Stimulated activated CD8-positive, alpha-beta memory T cell treated with anti-CD3 and anti-CD28 coated beads, Interleukin-12 subunit alpha, Interleukin-12 subunit beta, amount 100 ng/mL, for 24 hours (primary cell): ENCODE results near the gene MICAL2.

ENCODE experiments used
- DNase-seq: peaks from one replicate; pipeline ENCODE4 v3.0.0-alpha.2; 2020; ENCODE audit errors: extremely low read depth

The MICAL2 gene

DNA sequence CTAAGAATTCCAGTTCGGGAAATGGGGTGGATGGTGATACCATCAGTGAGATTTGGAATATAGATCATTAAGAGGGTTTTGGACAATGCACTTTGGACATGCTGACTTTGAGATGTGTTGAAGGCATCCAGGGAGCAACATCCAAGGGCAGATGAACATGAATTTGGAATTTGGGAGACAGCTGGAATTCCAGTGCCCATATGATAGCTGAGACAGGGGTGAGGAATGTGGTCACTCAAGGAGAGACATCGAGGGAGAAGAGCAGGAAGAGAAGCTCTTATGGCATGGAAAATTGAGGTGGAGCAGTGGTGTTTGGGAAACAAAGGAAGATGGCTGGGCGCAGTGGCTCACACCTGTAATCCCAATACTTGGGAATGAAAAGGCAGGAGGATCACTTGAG lies 11.8 kb upstream of the MICAL2 start:
- no peak for DNase-seq

GRCh38 chr11:12099132-12099873 lies 11.1 kb upstream of the MICAL2 start:
- no peak for DNase-seq

DNA sequence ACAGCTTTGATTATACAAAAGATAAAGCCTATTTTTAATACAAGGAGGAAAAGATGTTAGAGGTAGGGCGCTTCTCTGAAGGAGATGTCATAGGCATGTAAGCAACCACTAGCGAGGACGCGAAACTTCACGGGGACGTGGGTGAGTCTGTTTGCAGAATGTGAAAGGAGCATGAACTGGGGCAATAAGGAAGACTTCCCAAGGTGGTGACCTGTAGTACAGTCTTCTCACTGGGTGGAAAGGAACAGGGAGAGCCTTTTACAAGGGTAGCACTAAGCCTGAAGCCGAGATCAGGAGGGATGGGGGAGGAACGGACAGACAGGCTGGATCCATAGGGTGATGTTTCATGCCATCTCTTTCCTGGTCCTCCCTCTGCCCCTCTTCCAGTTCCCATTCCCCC lies 10.0 kb upstream of the MICAL2 start:
- no peak for DNase-seq

GRCh38 chr11:12100841-12101242 lies 9.5 kb upstream of the MICAL2 start:
- DNase-seq = no peak

- DNase-seq = no peak
These were observed 9.1 kb upstream of the MICAL2 start for GRCh38 chr11:12101318-12101717.

DNA sequence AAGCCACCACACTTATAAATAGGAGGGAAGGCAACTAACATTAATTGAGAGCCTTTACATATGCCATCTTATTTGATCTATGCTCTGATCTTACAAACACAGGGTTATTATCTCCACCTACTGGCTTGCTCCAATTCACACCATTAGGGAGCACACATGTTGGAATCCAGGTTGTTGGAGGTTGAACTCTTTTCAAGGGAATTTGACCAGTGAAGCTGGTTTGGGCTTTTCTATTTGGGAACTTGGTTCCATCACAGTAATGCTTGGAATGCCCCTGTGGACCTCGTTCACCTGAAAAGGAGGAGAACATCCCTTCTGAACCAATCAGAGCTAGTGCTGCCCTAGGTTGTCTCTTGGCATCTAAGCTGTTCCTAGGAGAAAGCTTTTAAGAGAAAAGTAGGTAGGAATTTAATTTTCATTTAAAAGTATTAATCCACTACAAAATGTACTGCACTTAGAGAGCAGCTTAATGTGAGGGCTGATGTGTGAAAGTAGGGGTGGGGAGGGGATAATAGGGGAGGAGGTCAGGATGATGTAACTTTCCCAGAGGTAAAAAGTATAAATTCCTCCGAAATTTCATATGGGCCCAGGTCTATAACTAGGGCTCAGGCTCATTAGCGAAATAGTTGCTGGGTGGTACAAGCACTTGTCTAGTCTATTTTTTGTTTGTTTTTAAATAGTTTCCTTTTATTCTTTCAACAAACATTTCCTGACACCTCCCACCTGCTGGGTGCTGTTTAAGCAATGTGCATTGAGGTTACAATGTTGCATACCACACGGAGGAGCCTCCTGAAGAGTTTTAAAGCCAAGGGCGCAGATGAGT lies 7.6 kb upstream of the MICAL2 start:
- no peak for DNase-seq

DNA sequence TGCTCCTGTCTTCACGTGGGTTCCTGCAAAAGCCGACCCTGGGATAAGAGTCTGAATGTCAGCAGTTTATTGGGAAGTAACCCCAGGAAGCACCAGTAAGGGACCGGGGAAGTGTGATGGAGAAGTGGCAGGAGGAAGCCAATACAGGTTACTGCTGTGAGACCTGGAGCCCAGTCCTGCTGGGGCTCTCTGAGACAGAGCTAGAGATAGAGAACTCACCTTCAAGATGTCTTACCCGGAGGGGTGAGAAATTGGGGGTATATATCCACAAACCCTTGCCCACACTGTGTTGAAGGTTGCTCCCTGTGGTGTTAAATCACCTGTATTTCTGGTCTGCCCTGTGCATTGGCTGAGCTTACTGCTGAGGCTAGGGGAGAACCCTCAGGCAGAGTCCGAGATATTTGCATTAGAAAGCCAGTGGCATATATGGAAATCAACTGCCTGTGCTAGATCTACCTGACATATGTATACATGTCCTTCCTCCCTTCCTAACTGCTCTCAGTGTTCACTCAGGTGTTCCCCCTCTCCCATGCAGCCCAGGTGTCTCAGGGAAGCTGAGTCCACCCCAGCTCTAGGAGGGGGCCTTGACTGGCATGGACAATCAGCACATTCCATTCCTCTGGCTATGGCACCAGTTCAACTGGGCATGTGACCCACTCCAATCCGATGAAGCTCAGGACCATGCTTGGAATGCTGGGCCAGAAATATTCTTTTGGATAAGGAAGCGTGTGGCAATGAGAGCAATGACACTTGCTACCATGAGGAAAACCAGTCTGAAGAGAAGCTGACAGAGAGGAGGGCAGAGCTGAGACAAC lies 6.8 kb upstream of the MICAL2 start:
- DNase-seq = no peak

- no peak for DNase-seq
These were observed 4.9 kb upstream of the MICAL2 start for GRCh38 chr11:12105471-12105870.

DNA sequence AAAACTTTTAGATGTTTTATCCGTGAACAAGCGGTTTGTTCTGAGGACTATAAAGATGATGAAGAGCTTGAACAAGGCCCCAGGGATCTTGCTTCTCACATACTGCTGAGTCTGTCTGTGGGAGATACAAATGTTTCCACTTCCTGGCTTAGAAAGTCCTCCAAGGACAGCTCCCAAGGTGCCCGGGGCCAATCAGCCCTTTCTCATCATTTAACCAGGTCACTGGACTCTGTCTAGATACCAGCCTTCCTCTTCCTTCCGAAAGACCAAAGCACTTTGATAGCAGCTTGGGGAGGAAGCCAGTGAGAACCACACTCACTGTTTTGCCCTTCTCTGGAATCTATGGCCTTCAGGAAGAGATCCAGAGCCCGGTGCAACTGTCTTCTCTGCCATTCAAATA lies 4.3 kb upstream of the MICAL2 start:
- no peak for DNase-seq

- DNase-seq = no peak
These were observed 3.9 kb upstream of the MICAL2 start for GRCh38 chr11:12106501-12106900.

DNA sequence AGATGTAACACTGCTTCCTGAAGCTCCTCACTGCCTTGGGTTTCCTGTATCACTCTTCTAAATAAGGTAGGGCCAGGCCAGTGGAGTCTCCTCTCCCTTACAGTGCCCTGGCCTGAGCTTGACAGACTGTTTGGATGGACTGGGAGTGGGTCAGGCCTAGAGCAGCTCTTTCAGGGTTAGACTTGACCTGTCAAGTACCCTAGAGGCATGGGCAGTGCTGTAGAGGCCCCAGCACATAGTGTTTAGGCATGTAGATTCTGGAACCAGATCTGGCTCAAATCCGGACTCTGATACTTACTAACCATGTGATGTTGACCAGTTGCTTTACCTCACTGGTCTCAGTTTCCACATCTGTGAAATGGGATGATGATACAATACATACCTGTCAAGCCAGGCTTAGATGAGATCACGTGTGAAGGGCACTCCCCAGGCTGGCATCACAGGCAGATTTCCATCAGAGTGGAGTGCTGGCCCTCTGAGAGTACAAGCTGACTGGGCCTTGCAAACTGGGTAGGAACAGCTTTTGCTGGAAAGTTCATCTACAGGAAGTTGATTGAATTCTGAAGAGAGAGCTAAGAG lies 1.4 kb upstream of the MICAL2 start:
- DNase-seq = no peak

DNA sequence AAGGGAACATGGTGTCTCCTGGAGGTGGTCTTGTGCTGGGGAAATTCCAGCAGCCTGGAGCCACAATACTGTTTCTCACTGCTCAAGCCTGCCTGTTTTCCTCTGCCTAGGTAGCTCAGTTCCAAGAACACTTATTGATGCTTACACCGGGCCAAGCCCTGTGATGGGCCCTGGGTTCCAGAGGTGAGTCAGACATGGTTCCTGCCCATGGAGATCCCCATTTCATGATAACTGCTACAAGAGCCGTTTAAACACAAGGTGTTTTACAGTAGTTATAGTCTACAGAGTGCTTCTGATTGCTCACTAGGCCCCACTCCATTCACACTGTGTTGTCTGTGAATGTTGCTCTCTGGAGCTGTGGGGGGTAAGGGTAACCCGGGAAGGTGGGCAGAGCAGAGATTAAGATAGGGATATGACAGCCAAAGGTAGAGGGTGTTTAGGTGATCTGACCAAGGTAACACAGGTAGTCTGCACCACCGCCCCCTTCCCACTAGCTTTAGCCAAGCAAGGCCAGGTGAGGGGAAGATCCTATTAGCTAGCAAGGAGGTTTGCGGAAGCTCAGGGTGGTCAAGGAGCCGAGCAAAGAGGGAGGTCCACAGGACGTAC lies 696 bp upstream of the MICAL2 start:
- DNase-seq = no peak

DNA sequence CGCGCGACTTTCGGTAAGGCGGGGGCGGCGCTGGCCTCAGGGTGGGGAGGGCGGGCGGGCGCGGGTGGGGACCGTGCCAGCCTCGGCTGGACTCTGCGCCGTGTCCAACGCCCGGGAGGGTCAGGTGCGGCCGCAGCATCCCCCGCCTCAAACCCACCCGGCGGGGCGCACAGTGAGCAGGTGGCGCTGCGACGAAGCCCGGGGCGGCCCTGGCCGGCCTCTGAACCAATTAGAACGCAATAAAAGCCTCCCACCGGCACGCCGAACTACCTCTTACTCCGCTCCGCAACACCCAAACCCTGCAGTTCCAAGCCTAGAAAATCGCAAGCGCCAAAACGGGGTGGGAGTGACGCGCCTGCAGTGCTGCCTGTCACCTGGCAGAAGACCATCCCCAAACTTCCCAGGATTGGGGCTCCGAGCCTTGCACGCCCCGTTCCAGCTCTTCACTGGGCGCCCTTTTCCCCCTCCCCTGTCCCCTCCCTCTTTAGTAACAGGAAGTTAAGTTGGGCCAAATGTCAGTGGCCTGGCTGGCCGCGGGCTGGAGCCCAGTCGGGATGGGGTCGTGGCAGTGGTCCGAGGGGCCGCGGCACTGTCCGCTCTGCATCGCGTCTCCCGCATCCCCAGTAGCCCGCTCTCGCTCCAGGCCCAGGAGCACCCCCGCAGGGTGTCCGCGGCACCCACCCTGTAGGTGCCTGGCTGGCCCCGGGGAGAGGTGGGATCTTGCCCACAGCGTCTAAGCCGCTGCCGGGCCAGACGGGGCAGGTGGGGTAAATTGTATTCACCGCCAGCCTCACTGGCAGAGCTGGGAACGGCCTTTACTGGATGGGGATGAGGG lies 541 bp downstream of the MICAL2 start:
- no peak for DNase-seq

DNA sequence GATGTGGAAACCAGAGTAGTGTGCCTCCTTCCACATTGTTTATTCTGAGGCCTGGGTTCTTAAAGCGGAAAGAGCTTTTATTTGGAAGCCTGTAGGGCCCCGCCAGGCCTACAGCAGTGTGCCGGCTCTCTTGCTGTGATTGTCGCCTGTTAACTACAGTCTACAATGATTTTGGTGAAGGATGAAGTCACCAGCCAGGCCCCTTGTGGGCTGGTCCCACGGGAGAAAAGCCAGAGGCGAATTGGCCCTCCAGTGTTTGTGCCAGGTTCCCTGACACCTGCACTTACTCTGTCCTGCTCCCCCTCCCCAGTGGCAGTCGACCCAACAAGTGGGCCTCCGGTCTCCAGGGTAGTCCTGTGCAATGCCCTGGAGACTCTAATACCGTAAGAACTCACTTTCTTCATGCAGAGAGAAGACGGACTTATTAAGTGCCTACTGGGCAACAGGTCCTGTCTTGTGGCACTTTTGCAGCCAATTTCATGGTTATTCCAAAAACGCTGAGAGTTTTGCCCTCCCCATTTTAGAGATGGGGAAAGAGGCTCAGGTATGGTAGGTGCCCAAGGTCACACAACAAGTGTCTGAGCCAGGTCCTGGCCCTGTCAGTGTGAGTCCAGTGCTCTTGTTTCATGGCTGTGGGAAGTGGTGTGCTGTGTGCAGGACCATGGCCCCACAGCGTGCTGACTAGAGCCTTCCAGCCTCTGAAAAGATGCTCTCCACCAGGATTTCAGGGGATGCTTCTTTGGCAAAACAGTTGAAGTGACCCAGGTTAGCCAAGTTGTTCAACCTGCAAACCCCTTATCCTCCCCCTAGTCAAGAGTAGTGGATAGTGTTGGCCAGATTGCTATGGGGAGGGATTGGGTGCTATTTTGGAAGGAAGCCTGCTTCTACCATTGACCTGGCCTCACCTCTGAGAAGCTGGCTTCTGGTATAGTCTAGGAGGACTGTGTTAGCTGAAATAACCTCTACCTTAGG lies 1.4 kb downstream of the MICAL2 start:
- no peak for DNase-seq

DNA sequence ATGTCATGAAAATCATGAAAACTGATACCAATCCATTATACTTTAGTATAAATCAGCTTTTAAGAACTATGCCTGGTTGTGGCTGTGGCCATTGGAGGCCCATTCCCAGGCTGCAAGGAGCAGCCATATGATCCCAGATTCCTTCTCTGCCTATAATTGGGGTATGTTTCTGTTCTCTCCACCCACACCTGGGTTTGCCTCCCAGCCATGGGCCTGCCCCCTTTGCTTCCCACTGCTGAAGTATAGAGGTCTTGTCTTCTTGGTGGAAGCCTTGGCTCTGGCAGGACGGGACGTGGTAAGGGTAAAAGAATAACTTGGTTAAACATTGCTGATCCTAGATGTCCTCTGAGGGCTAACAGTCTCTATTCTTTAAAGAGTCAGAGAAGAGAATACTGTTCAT lies 2.4 kb downstream of the MICAL2 start:
- DNase-seq = no peak

GRCh38 chr11:12113294-12113693 lies 2.9 kb downstream of the MICAL2 start:
- no peak for DNase-seq

DNA sequence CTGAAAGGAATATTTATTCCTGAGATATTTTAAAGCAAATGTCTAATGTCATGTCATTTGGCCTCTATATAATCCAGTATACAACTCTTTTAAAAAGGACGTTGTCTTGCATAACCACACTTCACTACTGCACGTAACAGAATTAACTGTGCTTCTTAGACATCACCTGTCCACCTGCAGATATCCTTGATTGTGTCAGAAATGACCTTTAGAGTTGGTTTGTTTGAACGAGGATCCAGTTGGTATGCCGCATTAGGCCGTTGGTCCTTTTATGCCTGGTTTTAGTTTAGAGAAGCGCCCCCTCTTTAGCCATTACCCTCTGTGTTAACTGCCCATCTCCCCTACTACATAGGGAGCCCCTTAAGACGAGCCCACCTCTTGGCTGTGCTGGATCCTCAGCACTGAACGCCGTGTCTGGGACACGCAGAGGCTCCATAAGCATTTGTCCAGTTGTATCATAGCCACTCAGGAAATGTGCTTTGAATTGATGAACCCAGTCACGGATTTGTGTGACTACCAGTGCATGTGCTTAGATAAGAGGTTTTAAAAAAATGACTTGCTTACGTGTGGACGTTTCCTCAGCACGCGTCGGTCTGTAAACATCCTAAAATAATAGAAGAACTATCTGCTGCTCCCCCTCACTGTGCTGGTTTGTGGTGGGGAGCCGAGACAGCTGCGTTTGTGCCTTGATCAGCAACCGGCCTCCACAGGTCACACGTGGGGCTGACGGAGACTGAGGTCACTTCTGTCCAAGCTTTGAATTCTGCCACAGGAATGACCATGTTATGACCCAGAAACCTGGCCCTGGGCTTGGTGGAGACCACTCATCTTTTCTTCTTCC lies 4.0 kb downstream of the MICAL2 start:
- no peak for DNase-seq

DNA sequence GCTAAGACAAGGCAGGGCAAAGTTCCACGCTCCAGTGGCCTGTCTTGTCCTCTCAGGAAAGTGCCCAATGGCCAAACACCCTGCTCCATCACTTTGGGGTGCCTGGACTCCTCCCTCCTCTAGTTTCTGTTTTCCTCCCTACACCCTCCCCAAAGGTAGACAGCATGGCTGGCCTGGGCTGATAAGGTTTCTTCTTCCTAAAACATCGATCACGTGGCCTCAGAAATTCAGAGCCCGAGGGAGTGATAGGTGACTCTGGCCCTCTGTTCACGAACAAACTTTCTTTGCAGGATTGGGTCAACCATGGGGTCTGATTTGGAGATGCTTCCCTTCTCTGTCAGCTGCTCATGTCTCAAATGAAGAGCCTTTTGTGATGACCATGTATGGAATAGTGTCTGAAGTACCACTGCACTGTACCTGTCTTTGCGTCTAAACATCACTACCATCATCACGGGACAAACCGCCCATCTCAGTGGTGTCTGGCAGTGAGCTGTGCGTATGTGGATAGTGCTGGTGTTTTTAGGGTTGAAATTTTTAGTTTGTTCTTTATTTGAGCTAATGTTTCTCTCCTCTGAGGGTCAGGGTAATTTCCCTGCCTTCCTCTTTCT lies 6.1 kb downstream of the MICAL2 start:
- DNase-seq = no peak
